T-helper 17 cell (primary cell): ENCODE data around the gene FRZB. TPM values are rescaled to one million over a fixed set of nuclear protein-coding genes. Genes with fewer than 3 reads are reported as not detected.
"Not testable (repeated sequence)": the region's sequence is repeated elsewhere in the genome, so short reads cannot be mapped to it uniquely, and the experiment has no call there.

ENCODE experiments used
- ATAC-seq: fragments of 150-1000 bp; cut with Tn5 transposase; 2 replicates; pipeline ENCODE4 v1.10.0; 2021; ENCODE audit warnings: mild to moderate bottlenecking, moderate library complexity
- DNase-seq, 3 donors: peaks; one replicate each; pipeline versions ENCODE4 v3.0.0 to v3.0.0-alpha.2; 2020 to 2021
- H3K9me3 ChIP-seq: one replicate; pipeline ENCODE4 v1.7.0; 2013; ENCODE audit warnings: low read length, mild to moderate bottlenecking; ENCODE audit not compliant: control insufficient read depth, poor library complexity, severe bottlenecking
- H3K27ac Mint-ChIP-seq: one replicate; pipeline ENCODE4 v1.8.0; 2022; ENCODE audit warnings: mild to moderate bottlenecking, moderate library complexity, mixed read lengths
- H3K27me3 Mint-ChIP-seq: one replicate; pipeline ENCODE4 v1.8.0; 2022; ENCODE audit warnings: mixed read lengths
- H3K36me3 Mint-ChIP-seq: one replicate; pipeline ENCODE4 v1.8.0; 2022; ENCODE audit warnings: low read depth, mixed read lengths
- H3K4me1 Mint-ChIP-seq: one replicate; pipeline ENCODE4 v1.8.0; 2022; ENCODE audit warnings: mild to moderate bottlenecking, mixed read lengths
- H3K4me3 Mint-ChIP-seq: one replicate; pipeline ENCODE4 v1.8.0; 2022; ENCODE audit warnings: mild to moderate bottlenecking, moderate library complexity, mixed read lengths
- total RNA-seq, 4 donors: library from RNA in 2 of 4; stranded (reverse) in 2 of 4; gene quantifications; one replicate each; pipeline ENCODE4 v1.2.3 and lab custom pipeline; 2022 to 2026

Gene FRZB
- total RNA-seq, 2 donors from 2014 or later = not detected

DNA sequence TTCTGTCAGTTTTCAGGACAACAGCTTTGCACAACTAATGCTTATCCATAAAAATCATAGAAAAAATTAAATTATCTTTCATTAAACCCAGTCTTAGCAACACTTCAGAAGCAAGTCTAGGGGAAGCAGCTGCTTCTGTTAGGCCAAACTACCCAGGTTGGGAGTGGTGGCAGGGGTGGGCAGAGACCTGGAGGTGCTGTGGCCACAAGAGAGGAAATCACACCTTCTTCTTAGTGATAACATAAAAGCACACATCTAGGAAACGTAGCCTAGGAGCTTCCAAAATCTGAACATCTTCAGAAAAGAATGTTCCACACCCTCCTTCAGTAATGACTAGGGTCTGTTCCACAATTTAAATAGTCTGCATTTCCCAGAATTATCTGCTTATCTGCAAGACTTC lies 32.3 kb upstream of the FRZB start:
- H3K4me1 Mint-ChIP-seq = peaks cover 3% of the 10 kb centered on the region
- H3K4me3 Mint-ChIP-seq = no peak overlapping the region
- DNase-seq (no peak), ATAC-seq (no peak)
- peaks cover 5% of the 10 kb centered on the region for H3K27me3 Mint-ChIP-seq
- H3K36me3 Mint-ChIP-seq = no peaks in the 10 kb centered on the region
- H3K27ac Mint-ChIP-seq = no peak overlapping the region
- no peaks in the 10 kb centered on the region for H3K9me3 ChIP-seq

DNA sequence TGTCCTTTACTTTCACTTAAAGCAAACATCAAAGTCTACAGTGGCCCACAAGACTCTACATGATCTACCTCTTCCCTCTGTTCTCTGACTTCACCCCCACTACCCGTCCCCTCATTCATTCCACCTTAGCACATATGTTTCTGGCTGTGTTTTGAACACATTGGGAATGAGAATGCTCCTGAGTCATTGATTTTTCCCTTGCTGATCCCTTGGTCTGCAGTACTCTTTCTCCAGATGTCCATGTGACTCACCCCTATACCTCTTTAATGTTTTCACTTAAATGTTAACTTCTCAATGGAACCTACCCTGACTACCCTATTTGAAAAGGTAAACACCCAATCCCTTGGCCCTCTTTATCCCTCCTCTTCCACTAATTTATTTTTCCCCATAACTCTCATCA lies 30.7 kb upstream of the FRZB start:
- no peak overlapping the region for H3K4me3 Mint-ChIP-seq
- DNase-seq (no peak), ATAC-seq (no peak)
- no peaks in the 10 kb centered on the region for H3K36me3 Mint-ChIP-seq
- H3K27ac Mint-ChIP-seq = no peak overlapping the region
- H3K9me3 ChIP-seq = no peaks in the 10 kb centered on the region
- H3K4me1 Mint-ChIP-seq = peaks cover 3% of the 10 kb centered on the region
- H3K27me3 Mint-ChIP-seq = peaks cover 5% of the 10 kb centered on the region

DNA sequence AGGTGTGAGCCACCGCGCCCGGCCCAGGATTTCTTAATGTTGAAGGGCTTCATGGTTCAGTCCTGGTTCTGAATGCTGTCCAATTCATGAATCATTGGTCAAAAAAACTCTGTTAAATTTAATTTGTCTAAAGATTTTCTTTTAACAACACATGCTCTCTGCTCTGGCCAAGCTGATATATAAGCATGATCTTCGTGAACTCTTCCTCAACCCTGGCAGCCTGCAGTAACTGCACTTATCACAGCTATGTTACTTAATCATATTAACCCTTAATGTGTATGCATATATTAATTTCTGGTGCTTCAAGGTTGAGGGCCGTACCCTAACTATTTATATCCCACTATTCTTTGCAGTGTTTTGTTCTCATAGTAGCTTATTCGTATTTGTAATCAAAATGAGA lies 29.4 kb upstream of the FRZB start:
- Mint-ChIP-seq H3K27me3 (peaks cover 5% of the 10 kb centered on the region), H3K4me1 (peaks cover 3% of the 10 kb centered on the region), H3K36me3 (no peaks in the 10 kb centered on the region), H3K4me3 (no peak overlapping the region), H3K27ac (no peak overlapping the region)
- no peaks in the 10 kb centered on the region for H3K9me3 ChIP-seq
- DNase-seq (no peak), ATAC-seq (no peak)

DNA sequence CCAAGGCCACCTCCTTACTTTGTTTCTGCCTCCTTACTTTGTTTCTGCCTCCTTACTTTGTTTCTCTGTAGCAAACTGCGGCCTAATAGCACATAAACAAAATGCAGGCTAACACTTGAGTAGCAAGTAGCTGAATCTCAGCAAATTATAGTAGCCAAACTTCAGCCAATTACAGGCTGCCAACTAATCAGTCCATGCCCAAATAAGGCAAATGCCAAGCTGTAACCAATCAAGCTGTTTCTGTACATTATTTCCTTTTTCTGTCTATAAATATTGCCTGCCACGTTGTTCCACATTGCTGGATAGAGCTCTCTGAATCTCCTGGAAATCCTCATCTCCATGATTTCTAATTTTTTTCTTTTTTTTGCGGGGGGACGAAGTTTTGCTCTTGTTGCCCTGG lies 28.7 kb upstream of the FRZB start:
- H3K36me3 Mint-ChIP-seq = no peaks in the 10 kb centered on the region

DNA sequence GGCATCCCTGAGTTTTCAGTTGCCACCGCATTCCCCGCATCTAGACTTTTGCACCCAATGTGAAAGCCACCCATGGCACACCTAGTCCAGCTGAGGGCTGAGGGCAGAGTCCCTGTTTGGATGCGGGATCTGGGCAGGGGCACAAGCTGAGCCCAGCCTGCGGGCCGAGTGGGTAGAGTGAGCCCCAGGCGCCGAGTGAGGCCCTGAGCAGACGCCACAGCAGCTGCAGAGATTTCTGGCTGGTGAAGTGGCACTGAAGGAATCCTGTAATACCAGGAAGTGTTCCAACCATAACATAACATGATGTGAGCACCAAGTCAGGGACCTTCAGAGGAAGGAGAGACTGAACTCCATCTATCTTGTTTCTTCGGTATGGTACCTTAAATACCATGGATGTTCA lies 27.7 kb upstream of the FRZB start:
- ATAC-seq (no peak), DNase-seq (no peak)
- H3K9me3 ChIP-seq = no peaks in the 10 kb centered on the region
- H3K27ac Mint-ChIP-seq = no peak overlapping the region
- H3K36me3 Mint-ChIP-seq = no peaks in the 10 kb centered on the region
- H3K27me3 Mint-ChIP-seq = peaks cover 5% of the 10 kb centered on the region
- no peak overlapping the region for H3K4me3 Mint-ChIP-seq
- peaks cover 3% of the 10 kb centered on the region for H3K4me1 Mint-ChIP-seq

More for the DNA sequence above, 28.7 kb upstream of the FRZB start:
- Mint-ChIP-seq H3K4me1 (peaks cover 3% of the 10 kb centered on the region), H3K27ac (no peak overlapping the region), H3K27me3 (peaks cover 5% of the 10 kb centered on the region), H3K4me3 (no peak overlapping the region)
- no peaks in the 10 kb centered on the region for H3K9me3 ChIP-seq
- ATAC-seq (no peak), DNase-seq (no peak)

- Mint-ChIP-seq H3K27me3 (peaks cover 5% of the 10 kb centered on the region), H3K36me3 (no peaks in the 10 kb centered on the region), H3K4me3 (no peak overlapping the region), H3K4me1 (peaks cover 3% of the 10 kb centered on the region), H3K27ac (no peak overlapping the region)
- H3K9me3 ChIP-seq = no peaks in the 10 kb centered on the region
- DNase-seq = no peak
- no peak for ATAC-seq
Observed at GRCh38 chr2:182893666-182894065, 27.2 kb upstream of the FRZB start.

- H3K27ac Mint-ChIP-seq, DNase-seq, ATAC-seq, H3K27me3 Mint-ChIP-seq, H3K4me3 Mint-ChIP-seq, H3K36me3 Mint-ChIP-seq, H3K4me1 Mint-ChIP-seq, H3K9me3 ChIP-seq: not testable (repeated sequence)
Observed at GRCh38 chr2:182893035-182893434, 26.6 kb upstream of the FRZB start.

DNA sequence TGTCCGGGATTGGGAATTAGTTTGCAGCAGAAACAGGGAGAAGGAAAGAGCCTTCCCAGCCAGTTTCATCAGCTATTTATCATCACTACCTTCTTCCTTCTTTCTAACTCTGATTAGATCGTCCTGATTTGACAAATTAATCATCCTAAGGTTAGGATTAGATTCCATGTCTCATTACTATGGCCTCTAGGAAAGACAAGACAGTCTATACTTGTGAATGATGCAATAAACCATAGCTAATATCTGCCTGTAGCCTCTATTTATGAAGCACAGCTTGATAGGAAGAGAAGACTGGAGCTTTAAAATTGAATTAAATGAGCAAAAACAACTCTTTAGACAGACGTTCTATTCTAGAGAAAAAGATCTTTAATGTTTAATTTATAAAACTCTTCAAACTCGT lies 25.2 kb upstream of the FRZB start:
- Mint-ChIP-seq H3K4me3 (no peak overlapping the region), H3K27ac (no peak overlapping the region), H3K36me3 (no peaks in the 10 kb centered on the region), H3K4me1 (peaks cover 3% of the 10 kb centered on the region), H3K27me3 (peaks cover 5% of the 10 kb centered on the region)
- ATAC-seq (no peak), DNase-seq (no peak)
- H3K9me3 ChIP-seq = no peaks in the 10 kb centered on the region

DNA sequence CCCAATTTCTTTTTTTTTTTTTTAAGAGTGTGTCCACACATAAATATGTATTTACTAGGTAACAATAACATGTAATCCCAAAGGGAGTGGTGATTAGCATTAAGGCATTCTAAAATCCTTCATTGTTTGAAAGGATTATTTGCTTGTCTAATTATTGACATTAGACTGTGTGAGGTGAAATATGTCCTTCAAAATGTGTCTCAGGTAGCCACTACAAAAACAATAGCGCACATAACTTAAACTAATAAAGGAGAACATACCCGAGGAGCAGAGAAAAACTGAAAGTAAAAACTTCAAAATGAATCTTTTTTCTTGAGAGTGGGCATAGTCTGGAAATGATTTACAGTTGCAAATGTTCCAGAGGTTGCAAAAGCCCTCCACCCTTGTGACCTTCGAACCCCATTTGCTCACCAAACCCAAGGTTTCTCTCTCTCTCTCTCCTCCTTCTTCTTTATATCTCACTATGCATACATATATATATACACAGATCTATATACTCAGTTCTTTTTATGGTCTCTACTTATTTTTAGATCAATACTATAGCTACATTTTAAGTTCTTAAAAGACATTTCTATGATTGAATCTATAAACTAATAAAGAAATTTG lies 24.4 kb upstream of the FRZB start:
- peaks cover 5% of the 10 kb centered on the region for H3K27me3 Mint-ChIP-seq
- H3K4me3 Mint-ChIP-seq = no peak overlapping the region
- H3K9me3 ChIP-seq = no peaks in the 10 kb centered on the region
- H3K4me1 Mint-ChIP-seq = peaks cover 3% of the 10 kb centered on the region
- H3K27ac Mint-ChIP-seq = no peak overlapping the region
- DNase-seq = no peak
- no peak for ATAC-seq
- no peaks in the 10 kb centered on the region for H3K36me3 Mint-ChIP-seq

GRCh38 chr2:182890305-182890704 lies 23.9 kb upstream of the FRZB start:
- Mint-ChIP-seq H3K4me3 (no peak overlapping the region), H3K27ac (no peak overlapping the region), H3K27me3 (no peaks in the 10 kb centered on the region), H3K36me3 (no peaks in the 10 kb centered on the region), H3K4me1 (peaks cover 2% of the 10 kb centered on the region)
- DNase-seq = no peak
- H3K9me3 ChIP-seq = no peaks in the 10 kb centered on the region
- no peak for ATAC-seq

- H3K27me3 Mint-ChIP-seq = no peaks in the 10 kb centered on the region
- H3K9me3 ChIP-seq = no peaks in the 10 kb centered on the region
- no peak overlapping the region for H3K27ac Mint-ChIP-seq
- DNase-seq (no peak), ATAC-seq (no peak)
- no peaks in the 10 kb centered on the region for H3K36me3 Mint-ChIP-seq
- H3K4me3 Mint-ChIP-seq = no peak overlapping the region
- H3K4me1 Mint-ChIP-seq = no peaks in the 10 kb centered on the region
Observed at GRCh38 chr2:182887753-182888415, 21.4 kb upstream of the FRZB start.

GRCh38 chr2:182887093-182887492 lies 20.7 kb upstream of the FRZB start:
- DNase-seq (no peak), ATAC-seq (no peak)
- H3K4me3 Mint-ChIP-seq = no peak overlapping the region
- no peaks in the 10 kb centered on the region for H3K4me1 Mint-ChIP-seq
- no peaks in the 10 kb centered on the region for H3K9me3 ChIP-seq
- H3K36me3 Mint-ChIP-seq = no peaks in the 10 kb centered on the region
- no peak overlapping the region for H3K27ac Mint-ChIP-seq
- no peaks in the 10 kb centered on the region for H3K27me3 Mint-ChIP-seq

DNA sequence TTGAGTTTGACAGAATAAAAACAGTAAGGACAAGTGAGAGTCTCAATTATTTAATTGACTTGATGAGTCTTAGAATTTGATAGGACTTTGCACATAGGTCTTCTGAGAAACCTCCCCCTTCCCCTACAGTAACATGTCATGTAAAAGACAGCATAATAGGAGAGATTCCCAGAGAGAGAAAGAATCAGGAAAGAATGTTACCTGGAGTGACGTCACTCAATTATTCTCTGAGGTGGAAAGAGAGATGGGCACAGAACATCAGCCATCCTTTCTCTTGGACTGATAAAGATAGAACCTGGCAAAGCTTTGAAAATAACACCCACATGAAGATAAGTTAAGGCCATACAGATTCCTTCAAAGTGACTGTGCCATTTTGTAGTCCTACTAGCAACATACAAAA lies 19.3 kb upstream of the FRZB start:
- Mint-ChIP-seq H3K4me3 (no peak overlapping the region), H3K27ac (no peak overlapping the region), H3K36me3 (no peaks in the 10 kb centered on the region), H3K4me1 (no peaks in the 10 kb centered on the region), H3K27me3 (no peaks in the 10 kb centered on the region)
- DNase-seq = no peak
- ATAC-seq = no peak
- no peaks in the 10 kb centered on the region for H3K9me3 ChIP-seq

DNA sequence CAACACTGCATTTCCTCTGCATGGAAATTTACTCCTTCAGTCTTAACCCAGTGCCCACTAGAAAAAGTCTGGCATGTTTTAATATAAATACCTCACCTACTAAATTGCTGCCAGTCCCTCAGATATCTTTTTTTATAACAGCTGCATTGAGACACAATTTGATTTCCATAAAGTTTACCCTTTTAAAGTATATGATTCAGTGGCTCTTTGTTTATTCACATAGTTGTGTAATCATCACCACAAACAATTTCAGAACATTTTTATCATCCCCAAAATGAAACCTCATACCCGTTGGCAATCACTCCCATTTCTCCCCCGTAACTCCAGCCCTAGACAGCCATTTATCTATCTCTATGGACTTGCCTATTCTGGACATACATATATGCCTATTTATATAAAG lies 17.0 kb upstream of the FRZB start:
- H3K36me3 Mint-ChIP-seq = no peaks in the 10 kb centered on the region
- no peaks in the 10 kb centered on the region for H3K27me3 Mint-ChIP-seq
- no peak overlapping the region for H3K27ac Mint-ChIP-seq
- no peaks in the 10 kb centered on the region for H3K4me1 Mint-ChIP-seq
- DNase-seq (no peak), ATAC-seq (no peak)
- no peaks in the 10 kb centered on the region for H3K9me3 ChIP-seq
- no peak overlapping the region for H3K4me3 Mint-ChIP-seq
